ENCODE data around the gene TM7SF3. TPM values are rescaled to one million over a fixed set of nuclear protein-coding genes. Genes with fewer than 3 reads are reported as not detected.

The TM7SF3 gene
- total and polyA plus RNA-seq, 4 donors, result 49.7 to 245 (median 62.9) TPM

DNA sequence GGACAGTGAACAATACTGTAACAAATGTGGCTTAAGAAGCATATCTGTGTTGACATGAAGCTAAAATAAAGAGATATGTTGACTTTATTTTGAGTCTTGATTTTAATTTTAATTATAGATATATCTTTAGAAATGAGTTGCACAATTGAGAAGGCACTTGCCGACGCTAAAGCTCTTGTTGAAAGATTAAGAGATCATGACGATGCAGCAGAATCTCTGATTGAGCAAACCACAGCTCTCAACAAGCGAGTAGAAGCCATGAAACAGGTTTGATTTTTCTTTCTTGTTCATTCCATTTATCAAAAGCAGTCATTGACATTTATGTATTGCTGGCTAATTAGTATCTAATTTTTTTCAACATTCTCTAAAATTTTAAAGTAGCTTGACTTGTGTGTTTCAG lies 60.2 kb downstream of the TM7SF3 start:
- no peak for DNase-seq
- WGBS, 2 donors, result 91 to 92% methylated on average over 4 of the region's 4 CpGs
- Histone ChIP-seq H3K27me3 (ENCODE audit: control insufficient read depth in 1 of 2, insufficient read depth in 2 of 2, low read length in 1 of 2) (no peaks in the 10 kb centered on the region), H3K27ac (ENCODE audit: low read depth in 1 of 2, low read length in 2 of 2) (no peak overlapping the region), H3K4me1 (ENCODE audit: control insufficient read depth in 1 of 2, insufficient read depth in 2 of 2, low read length in 2 of 2) (no peaks in the 10 kb centered on the region), H3K36me3 (ENCODE audit: control insufficient read depth in 1 of 2, insufficient read depth in 2 of 2, low read length in 1 of 2) (peaks cover 2 to 5% of the 10 kb centered on the region in 2 donors), H3K9me3 (ENCODE audit: control insufficient read depth, low read length) (no peaks in the 10 kb centered on the region), H3K4me3 (ENCODE audit: low read length in 2 of 2) (no peak overlapping the region)
- intact Hi-C loops (cut with DNase I), result no loop called here
- ATAC-seq (ENCODE audit: low FRiP score), result no peak

DNA sequence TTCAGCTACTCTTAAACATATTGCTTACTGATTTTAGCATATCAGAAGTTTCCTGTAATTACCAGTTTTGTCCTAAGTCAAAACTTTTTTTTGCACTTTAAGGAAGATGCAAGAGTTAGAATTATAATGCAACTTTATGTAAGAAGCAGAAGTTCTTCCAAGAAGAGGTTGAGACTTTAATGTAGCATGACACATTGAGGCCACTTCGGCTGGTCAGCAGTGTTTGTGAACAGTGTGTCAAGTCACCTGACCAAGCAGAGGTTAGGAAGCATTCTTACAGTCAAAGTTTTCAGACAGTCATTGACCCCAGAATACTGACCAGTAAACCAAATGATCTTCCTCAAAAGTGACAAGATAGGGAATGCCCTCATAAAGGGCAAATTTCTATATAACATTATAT lies 60.7 kb downstream of the TM7SF3 start:
- ATAC-seq (ENCODE audit: low FRiP score) (no peak), DNase-seq (peak in 1 of 2 donors; percentile 59)
- Histone ChIP-seq H3K27ac (ENCODE audit: low read depth in 1 of 2, low read length in 2 of 2) (no peak overlapping the region), H3K27me3 (ENCODE audit: control insufficient read depth in 1 of 2, insufficient read depth in 2 of 2, low read length in 1 of 2) (no peaks in the 10 kb centered on the region), H3K36me3 (ENCODE audit: control insufficient read depth in 1 of 2, insufficient read depth in 2 of 2, low read length in 1 of 2) (peaks cover 2 to 5% of the 10 kb centered on the region in 2 donors), H3K9me3 (ENCODE audit: control insufficient read depth, low read length) (no peaks in the 10 kb centered on the region), H3K4me1 (ENCODE audit: control insufficient read depth in 1 of 2, insufficient read depth in 2 of 2, low read length in 2 of 2) (no peaks in the 10 kb centered on the region), H3K4me3 (ENCODE audit: low read length in 2 of 2) (no peak overlapping the region)
- intact Hi-C loops (cut with DNase I), result no loop called here
- WGBS, 2 donors, result 61 to 62% methylated on average over 1 of the region's 1 CpG

DNA sequence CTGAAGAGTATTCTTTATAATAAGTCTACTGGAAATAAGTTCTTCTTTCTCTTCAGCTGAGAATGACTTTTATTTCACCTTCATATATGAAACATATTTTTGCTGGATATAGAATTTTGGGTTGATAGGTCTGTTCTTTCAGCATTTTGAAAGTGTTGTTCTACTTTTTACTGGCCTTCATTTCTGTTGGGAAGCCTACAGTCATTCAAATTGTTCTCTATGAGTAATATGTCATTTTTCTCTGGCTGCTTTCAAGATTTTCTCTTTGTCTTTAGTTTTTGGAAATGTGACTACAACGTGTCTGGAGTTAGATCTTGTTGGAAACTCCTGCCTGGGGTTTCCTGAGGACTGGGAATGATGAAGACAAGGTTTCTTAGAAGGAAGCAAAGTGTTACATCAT lies 65.9 kb downstream of the TM7SF3 start:
- H3K27me3 ChIP-seq (ENCODE audit: control insufficient read depth in 1 of 2, insufficient read depth in 2 of 2, low read length in 1 of 2), result no peaks in the 10 kb centered on the region

GRCh38 chr12:26941215-26941594 lies 73.0 kb downstream of the TM7SF3 start:
- 23 to 47% methylated on average over 1 of the region's 1 CpG for WGBS, 2 donors
- Histone ChIP-seq H3K9me3 (ENCODE audit: control insufficient read depth, low read length) (no peaks in the 10 kb centered on the region), H3K27me3 (ENCODE audit: control insufficient read depth in 1 of 2, insufficient read depth in 2 of 2, low read length in 1 of 2) (no peaks in the 10 kb centered on the region), H3K4me1 (ENCODE audit: control insufficient read depth in 1 of 2, insufficient read depth in 2 of 2, low read length in 2 of 2) (no peaks in the 10 kb centered on the region), H3K4me3 (ENCODE audit: low read length in 2 of 2) (no peak overlapping the region), H3K36me3 (ENCODE audit: control insufficient read depth in 1 of 2, insufficient read depth in 2 of 2, low read length in 1 of 2) (no peaks in the 10 kb centered on the region), H3K27ac (ENCODE audit: low read depth in 1 of 2, low read length in 2 of 2) (no peak overlapping the region)
- intact Hi-C loops (cut with DNase I), result no loop called here
- ATAC-seq (ENCODE audit: low FRiP score) (no peak), DNase-seq (no peak)

More for the DNA sequence above, 65.9 kb downstream of the TM7SF3 start:
- no peaks in the 10 kb centered on the region for H3K9me3 ChIP-seq (ENCODE audit: control insufficient read depth, low read length)
- H3K4me3 ChIP-seq (ENCODE audit: low read length in 2 of 2), result no peak overlapping the region
- H3K27ac ChIP-seq (ENCODE audit: low read depth in 1 of 2, low read length in 2 of 2), result no peak overlapping the region
- no peaks in the 10 kb centered on the region for H3K4me1 ChIP-seq (ENCODE audit: control insufficient read depth in 1 of 2, insufficient read depth in 2 of 2, low read length in 2 of 2)
- 92 to 93% methylated on average over 1 of the region's 1 CpG for WGBS, 2 donors
- ATAC-seq (ENCODE audit: low FRiP score), result no peak
- H3K36me3 ChIP-seq (ENCODE audit: control insufficient read depth in 1 of 2, insufficient read depth in 2 of 2, low read length in 1 of 2), result no peaks in the 10 kb centered on the region
- no peak for DNase-seq
- intact Hi-C loops (cut with DNase I), result no loop called here

DNA sequence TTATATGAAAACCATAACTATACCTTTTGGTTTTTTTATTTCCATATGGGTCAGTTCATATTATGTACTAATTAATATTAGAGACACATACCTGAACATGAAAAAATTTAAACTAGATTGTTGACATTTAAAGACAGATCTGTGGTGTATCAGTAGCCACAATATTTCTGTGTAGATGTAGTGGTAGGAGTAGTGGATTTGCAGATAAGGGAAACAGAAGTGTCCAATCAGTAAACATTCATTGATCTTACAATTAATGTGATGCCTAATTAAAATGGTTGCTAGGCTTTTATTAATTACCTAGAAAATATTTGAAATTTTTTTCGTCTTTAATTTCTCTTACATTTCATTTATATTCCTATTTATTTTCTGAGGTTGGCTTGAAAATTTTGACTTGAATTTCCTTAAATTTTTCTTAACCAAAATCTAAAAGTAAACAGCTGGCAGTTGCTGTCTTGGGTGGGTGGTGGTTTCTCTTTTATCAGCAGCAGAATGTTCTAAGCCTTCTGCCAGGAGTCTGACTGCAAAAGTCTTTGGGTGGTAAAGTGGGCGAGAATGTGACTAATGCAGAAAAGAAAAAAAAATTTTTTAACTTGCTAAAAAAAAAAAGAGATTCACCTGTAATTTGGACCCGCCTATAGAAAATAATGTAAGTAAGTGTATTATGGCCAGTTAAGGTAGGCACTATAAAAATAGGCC lies 73.5 kb downstream of the TM7SF3 start:
- peak overlapping the region in 1 of 2 donors; percentile 28 for H3K4me3 ChIP-seq (ENCODE audit: low read length in 2 of 2)
- H3K4me1 ChIP-seq (ENCODE audit: control insufficient read depth in 1 of 2, insufficient read depth in 2 of 2, low read length in 2 of 2), result no peaks in the 10 kb centered on the region
- no peaks in the 10 kb centered on the region for H3K27me3 ChIP-seq (ENCODE audit: control insufficient read depth in 1 of 2, insufficient read depth in 2 of 2, low read length in 1 of 2)
- H3K36me3 ChIP-seq (ENCODE audit: control insufficient read depth in 1 of 2, insufficient read depth in 2 of 2, low read length in 1 of 2), result no peaks in the 10 kb centered on the region
- WGBS, 2 donors, result 60 to 64% methylated on average over 3 of the region's 3 CpGs
- DNase-seq (no peak), ATAC-seq (ENCODE audit: low FRiP score) (no peak)
- intact Hi-C loops (cut with DNase I), result no loop called here
- no peak overlapping the region for H3K27ac ChIP-seq (ENCODE audit: low read depth in 1 of 2, low read length in 2 of 2)
- H3K9me3 ChIP-seq (ENCODE audit: control insufficient read depth, low read length), result no peaks in the 10 kb centered on the region

GRCh38 chr12:26939953-26940352 lies 74.2 kb downstream of the TM7SF3 start:
- WGBS, 2 donors, result 10 to 19% methylated on average over 1 of the region's 1 CpG
- intact Hi-C loops (cut with DNase I), result loop anchor here (5.0 kb wide), 1 partner anchor 72 kb away; the partner anchor contains the start of gene TM7SF3 (in 2 of the 2)
- H3K27me3 ChIP-seq (ENCODE audit: control insufficient read depth in 1 of 2, insufficient read depth in 2 of 2, low read length in 1 of 2), result no peaks in the 10 kb centered on the region
- H3K4me1 ChIP-seq (ENCODE audit: control insufficient read depth in 1 of 2, insufficient read depth in 2 of 2, low read length in 2 of 2), result no peaks in the 10 kb centered on the region
- H3K27ac ChIP-seq (ENCODE audit: low read depth in 1 of 2, low read length in 2 of 2), result no peak overlapping the region
- no peaks in the 10 kb centered on the region for H3K36me3 ChIP-seq (ENCODE audit: control insufficient read depth in 1 of 2, insufficient read depth in 2 of 2, low read length in 1 of 2)
- H3K9me3 ChIP-seq (ENCODE audit: control insufficient read depth, low read length), result no peaks in the 10 kb centered on the region
- DNase-seq (no peak), ATAC-seq (ENCODE audit: low FRiP score) (no peak)
- peak overlapping the region; percentile 61 to 96 for H3K4me3 ChIP-seq (ENCODE audit: low read length in 2 of 2)

DNA sequence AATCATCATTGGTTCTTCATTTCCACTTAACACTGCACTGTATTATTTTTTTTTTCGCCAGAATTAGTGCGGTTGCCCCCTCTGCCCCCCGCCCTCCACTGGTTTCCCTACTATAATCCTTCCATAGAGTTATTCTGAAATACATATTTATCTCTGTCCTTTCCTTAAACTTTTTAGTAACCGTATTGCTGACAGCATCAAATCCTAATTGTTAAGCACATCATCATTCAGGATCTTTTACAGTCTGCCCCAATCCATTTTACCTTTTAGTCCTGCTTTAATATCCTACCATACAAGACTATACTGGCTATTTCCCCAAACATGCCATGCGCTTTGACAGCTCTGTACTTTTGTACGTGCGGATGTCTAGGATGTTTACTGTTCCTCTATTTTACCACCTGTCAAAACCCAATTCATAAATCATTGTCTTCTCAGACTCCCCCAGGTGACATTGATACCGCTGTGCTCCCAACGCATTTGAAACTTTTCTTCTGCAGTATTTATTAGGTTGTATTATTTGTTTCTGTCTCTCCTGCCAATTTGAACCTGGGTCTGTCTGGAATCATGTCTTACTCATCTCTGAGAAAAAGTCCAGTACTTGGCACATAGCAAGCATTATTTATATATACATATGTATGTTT lies 74.9 kb downstream of the TM7SF3 start:
- no peaks in the 10 kb centered on the region for H3K4me1 ChIP-seq (ENCODE audit: control insufficient read depth in 1 of 2, insufficient read depth in 2 of 2, low read length in 2 of 2)
- no peaks in the 10 kb centered on the region for H3K9me3 ChIP-seq (ENCODE audit: control insufficient read depth, low read length)
- WGBS, 2 donors, result 4% methylated on average over 9 of the region's 9 CpGs
- no peaks in the 10 kb centered on the region for H3K27me3 ChIP-seq (ENCODE audit: control insufficient read depth in 1 of 2, insufficient read depth in 2 of 2, low read length in 1 of 2)
- peak overlapping the region in 1 of 2 donors; percentile 92 for H3K27ac ChIP-seq (ENCODE audit: low read depth in 1 of 2, low read length in 2 of 2)
- intact Hi-C loops (cut with DNase I), result loop anchor here (5.0 kb wide), 1 partner anchor 73 kb away; the partner anchor contains the start of gene TM7SF3 (in 2 of the 2)
- H3K4me3 ChIP-seq (ENCODE audit: low read length in 2 of 2), result peak overlapping the region; percentile 61 to 96
- ATAC-seq (ENCODE audit: low FRiP score), result no peak
- no peak for DNase-seq
- no peaks in the 10 kb centered on the region for H3K36me3 ChIP-seq (ENCODE audit: control insufficient read depth in 1 of 2, insufficient read depth in 2 of 2, low read length in 1 of 2)

- DNase-seq (peak in 1 of 2 donors; percentile 86), ATAC-seq (ENCODE audit: low FRiP score) (peak; percentile 62)
- peak overlapping the region; percentile 15 to 92 for H3K27ac ChIP-seq (ENCODE audit: low read depth in 1 of 2, low read length in 2 of 2)
- 0% methylated on average over 28 of the region's 28 CpGs for WGBS, 2 donors
- H3K36me3 ChIP-seq (ENCODE audit: control insufficient read depth in 1 of 2, insufficient read depth in 2 of 2, low read length in 1 of 2), result no peaks in the 10 kb centered on the region
- H3K27me3 ChIP-seq (ENCODE audit: control insufficient read depth in 1 of 2, insufficient read depth in 2 of 2, low read length in 1 of 2), result no peaks in the 10 kb centered on the region
- H3K4me3 ChIP-seq (ENCODE audit: low read length in 2 of 2), result peak overlapping the region; percentile 61 to 96
- no peaks in the 10 kb centered on the region for H3K9me3 ChIP-seq (ENCODE audit: control insufficient read depth, low read length)
- H3K4me1 ChIP-seq (ENCODE audit: control insufficient read depth in 1 of 2, insufficient read depth in 2 of 2, low read length in 2 of 2), result no peaks in the 10 kb centered on the region
- intact Hi-C loops (cut with DNase I), result loop anchor here (5.0 kb wide), 1 partner anchor 74 kb away; the partner anchor contains the start of gene TM7SF3 (in 2 of the 2)
Measured at GRCh38 chr12:26938701-26939062, 75.5 kb downstream of the TM7SF3 start.

Measured in aorta (tissue), 5 donors.